Uterus (tissue), 2 donors: ENCODE data around the gene SIDT1.

Experiments used
- CTCF ChIP-seq, 4 experiments: fragments of 200-600 bp in 2 of 4; fragments of 450-650 bp in 2 of 4; sonication (generic) in 2 of 4; IDR thresholded peaks; one replicate each; pipeline ENCODE4 v1.5.1; 2016 to 2019; ENCODE audit warnings: antibody characterized with exemption in 4 of 4, mild to moderate bottlenecking in 2 of 4, moderate library complexity in 1 of 4
- POLR2A ChIP-seq, 2 donors: fragments of 450-650 bp; IDR thresholded peaks; one replicate each; pipeline ENCODE4 v1.6.1; 2016; ENCODE audit warnings: antibody characterized with exemption in 2 of 2, mild to moderate bottlenecking in 1 of 2, moderate library complexity in 1 of 2

DNA sequence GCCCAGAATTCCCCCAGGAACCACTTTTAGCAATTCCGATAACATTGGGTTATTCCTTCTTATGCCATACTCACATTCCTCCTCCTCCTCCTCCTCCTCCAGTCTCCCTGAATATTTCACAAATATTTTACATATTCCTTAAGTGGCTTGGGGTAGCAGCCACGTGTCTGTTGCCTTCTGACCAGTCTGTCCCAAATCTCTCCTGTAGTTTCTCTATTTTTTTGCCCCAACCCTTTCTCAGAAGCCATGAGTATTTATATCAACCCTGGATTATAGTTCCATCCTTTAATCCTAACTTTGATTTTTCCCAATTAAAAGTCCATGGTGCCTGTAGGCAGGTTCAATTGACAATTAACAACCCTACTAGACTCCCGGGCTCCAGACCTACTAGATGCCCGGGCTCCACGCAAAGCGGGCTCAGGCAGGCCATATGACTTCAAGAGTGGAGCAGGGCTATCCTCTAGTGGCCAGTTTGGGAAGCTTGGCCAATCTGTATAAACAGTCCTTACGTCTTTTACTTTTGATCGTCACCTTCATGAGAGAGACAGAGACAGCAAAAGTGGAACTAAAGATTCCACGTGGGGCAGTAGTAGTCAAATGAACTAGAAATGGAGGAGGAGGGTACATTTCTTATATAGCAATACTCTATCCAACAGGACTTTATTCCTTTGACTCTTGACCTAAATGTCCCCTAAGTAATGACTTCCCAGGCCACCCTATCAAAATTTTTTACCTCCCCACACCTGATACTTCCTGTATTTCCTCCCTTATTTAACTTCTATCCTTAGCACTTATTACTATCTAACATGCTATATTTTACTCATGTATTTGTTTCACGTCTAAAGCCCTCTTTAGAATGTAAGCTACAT is 94.4 kb downstream of the SIDT1 start:
- TF ChIP-seq POLR2A (IDR thresholded peaks at IDR 0.05) (no peak), CTCF (IDR thresholded peaks at IDR 0.05) (peak; percentile 57 to 80 (median 73))
